GM21447 (cell line): Measurements from ENCODE around the gene OR4E2.
"Not testable (repeated sequence)": the region's sequence is repeated elsewhere in the genome, so short reads cannot be mapped to it uniquely, and the experiment has no call there.

ENCODE experiments used
- ATAC-seq: cut with Tn5 transposase; IDR thresholded peaks from one replicate; pipeline ENCODE4 v1.9.1; 2021; ENCODE audit not compliant: unreplicated experiment

The OR4E2 gene, protein sequence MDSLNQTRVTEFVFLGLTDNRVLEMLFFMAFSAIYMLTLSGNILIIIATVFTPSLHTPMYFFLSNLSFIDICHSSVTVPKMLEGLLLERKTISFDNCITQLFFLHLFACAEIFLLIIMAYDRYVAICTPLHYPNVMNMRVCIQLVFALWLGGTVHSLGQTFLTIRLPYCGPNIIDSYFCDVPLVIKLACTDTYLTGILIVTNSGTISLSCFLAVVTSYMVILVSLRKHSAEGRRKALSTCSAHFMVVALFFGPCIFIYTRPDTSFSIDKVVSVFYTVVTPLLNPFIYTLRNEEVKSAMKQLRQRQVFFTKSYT

DNA sequence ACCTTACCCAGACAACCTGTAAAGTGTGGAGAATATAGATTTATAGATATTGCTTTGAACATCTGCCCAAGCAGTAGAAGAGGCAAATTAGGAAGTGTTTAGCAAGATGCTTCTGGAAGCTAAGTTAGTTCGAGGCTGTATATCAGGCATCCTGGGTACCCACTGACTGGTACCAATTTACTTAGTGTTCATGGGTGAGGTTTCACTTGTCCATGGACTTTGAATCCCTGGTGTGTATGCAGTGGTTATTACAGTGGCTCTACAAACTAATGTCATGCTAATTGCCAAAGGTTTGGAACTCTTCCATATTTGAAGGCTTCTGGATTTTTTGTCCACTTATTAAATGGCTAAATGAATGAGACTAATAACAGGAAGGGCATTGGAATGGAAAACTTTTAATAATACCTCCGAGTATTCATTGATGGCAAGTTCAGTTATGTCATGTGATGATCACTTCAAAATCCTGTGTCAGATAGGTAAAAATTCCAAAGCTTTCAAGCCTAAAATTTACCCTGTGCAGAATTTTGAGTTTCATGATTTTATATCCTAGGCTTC is at the start of gene OR4E2:
Gene OR4E2 (plus strand): TSS at position 505 of the 555 bp plus-strand sequence. CDS start 11,248 bp downstream, outside the sequence.
- no peak for ATAC-seq

DNA sequence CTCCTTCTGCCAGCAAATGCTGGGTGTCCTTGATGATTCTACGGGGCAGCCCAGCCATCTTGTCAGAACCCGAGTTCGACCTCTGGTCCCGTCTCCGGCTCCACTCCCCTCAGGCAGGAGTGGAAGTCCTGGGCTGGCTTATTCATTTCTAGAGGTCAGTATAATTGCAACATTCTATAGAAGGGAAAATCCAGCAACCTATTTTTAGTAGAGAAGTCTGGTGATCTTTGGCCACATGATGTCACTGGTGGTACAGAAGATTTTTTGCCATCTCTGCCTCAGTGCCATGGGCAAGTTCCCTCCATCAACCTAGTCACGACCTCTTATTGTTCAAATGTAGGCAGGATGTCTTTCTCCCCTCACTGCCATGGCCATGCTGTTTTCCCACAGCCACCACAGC is 41.3 kb upstream of the OR4E2 start:
- ATAC-seq = no peak

DNA sequence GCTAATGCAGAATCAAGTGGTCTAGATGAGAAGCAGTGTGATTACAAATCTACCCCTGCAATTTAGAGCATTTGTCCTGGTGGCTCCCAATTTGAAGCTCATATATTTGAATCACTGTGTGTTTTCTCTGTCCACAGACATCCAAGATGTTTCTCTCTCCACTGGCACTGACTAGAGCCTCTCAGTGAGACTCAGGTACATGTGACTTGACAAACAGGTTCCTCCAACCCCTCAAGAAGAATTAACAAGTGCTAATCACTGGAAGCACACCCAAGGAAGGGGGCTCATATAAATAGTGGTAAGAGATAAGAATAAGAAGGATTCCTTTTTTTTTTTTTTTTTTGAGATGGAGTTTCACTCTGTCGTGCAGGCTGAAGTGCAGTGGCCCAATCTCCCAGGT is 39.4 kb upstream of the OR4E2 start:
- no peak for ATAC-seq

- ATAC-seq = no peak
These were observed 36.0 kb upstream of the OR4E2 start for GRCh38 chr14:21617614-21618013.

DNA sequence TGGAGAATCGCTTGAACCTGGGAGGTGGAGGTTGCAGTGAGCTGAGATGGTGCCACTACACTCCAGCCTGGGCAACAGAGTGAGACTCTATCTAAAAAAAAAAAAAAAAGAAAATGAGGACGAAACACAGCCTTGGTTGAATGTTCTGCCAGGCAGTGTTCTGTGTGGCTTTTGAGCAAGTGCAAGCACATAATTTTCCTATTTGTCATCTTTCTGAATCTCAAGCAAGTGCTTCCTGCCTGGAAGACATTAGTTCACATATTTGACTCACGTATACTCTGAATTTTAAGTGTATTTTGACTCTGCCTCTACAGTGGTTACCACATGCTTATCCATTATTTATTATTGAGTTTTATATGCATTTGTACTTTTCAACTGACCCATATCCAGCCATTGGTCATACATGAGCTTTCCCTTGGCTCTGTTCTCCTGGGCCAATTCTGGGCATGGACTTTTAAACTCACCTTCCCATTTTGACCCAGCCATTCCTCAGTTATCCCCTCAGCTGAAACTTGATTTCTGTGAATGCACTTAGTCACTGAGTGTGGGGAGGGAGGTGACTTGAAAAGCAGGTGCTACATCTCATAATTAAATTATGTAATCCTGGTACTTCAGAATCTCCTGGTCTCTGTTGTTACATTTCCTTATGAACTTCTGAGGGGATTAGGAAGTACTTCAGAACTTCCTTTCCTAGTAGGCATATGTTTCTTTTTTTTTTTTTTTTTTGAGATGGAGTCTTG is 27.0 kb upstream of the OR4E2 start:
- no peak for ATAC-seq

DNA sequence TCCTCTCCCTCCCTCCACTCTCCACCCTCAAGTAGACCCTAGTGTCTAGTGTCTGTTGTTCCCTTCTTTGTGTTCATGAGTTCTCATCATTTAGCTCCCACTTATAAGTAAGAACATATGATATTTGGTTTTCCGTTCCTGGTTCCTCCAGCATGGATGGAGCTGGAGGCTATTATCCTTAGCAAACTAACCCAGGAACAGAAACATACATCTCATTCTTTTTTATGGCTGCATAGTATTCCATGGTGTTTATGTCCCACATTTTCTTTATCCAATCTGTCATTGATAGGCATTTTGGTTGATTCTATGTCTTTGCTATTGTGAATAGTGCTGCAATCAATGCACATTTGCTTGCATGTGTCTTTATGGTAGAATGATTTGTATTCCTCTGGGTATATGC is 23.1 kb upstream of the OR4E2 start:
- not testable (repeated sequence) for ATAC-seq

DNA sequence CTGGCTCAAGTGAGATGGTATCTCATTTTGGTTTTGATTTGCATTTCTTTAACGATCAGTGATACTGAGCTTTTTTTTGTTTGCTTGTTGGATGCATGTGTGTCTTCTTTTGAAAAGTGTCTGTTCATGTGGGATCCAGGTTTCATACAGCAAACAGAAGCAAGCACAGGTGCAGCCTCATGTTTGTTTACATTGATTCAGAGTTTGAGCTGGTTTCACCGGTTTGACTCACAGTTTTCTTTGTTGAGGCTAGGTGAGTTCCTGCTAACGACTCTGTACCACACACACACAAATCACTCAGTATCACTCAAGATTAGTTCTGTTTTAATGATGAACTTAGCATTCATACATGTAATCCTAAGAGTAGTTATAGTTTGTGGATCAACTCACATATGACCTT is 22.6 kb upstream of the OR4E2 start:
- no peak for ATAC-seq

DNA sequence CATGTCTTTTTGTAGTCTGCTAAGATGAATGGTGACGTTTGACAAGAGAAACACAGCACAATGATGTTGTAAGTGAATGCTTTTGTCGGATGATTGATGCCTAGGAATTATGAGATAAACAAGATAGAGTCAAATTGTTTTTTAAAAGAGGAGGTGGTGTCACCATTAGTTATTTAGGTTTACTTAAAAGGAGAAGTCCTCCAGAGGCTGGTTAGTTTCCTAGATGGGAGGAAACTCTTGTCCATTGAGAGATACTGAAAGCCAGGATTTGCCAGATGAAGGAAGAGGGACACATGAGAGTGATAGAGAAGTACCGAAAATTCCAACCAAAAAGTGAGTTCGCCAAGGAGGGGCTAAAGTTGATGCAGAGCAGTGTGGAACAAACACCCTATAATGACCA is 18.8 kb upstream of the OR4E2 start, which contains the start of gene OR10G2:
Gene OR10G2 (minus strand): TSS at position 101 of the 400 bp plus-strand sequence. CDS start 98 bp downstream, at position 3.
- no peak for ATAC-seq

- no peak for ATAC-seq
These were observed 11.0 kb upstream of the OR4E2 start for GRCh38 chr14:21642683-21643082.

DNA sequence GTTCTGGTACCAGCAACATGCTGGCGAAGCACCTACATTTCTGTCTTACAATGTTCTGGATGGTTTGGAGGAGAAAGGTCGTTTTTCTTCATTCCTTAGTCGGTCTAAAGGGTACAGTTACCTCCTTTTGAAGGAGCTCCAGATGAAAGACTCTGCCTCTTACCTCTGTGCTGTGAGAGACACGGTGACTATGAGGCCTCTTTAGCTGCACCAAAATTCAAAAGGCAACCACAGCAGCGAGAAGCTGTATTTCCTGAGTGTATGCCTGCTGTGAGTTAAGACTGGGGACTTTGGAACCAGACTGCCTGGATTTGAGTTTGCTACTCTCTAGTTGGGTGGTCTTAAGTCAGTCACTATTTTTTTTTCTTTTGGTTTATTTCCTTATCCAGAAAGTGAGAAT is 10.2 kb upstream of the OR4E2 start:
- no peak for ATAC-seq

DNA sequence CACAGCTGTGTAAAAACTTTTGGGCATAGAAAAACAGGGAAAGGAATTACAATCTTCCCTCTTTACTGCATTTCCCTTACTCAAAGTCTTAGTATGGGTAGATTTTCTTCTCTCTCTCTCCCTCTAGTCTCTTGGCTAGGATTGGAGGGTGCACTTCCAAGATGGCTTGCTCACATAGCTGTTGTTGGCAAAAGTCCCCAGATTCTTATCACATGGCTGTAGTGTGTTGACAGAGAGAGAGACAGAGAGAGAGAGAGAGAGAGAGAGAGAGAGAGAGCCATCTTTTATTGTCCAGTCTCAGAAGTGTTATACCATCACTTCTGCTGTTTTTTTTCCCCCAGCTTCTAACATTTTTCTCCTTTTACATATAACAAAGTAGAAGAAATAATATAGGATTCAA is 6.3 kb upstream of the OR4E2 start:
- no peak for ATAC-seq

DNA sequence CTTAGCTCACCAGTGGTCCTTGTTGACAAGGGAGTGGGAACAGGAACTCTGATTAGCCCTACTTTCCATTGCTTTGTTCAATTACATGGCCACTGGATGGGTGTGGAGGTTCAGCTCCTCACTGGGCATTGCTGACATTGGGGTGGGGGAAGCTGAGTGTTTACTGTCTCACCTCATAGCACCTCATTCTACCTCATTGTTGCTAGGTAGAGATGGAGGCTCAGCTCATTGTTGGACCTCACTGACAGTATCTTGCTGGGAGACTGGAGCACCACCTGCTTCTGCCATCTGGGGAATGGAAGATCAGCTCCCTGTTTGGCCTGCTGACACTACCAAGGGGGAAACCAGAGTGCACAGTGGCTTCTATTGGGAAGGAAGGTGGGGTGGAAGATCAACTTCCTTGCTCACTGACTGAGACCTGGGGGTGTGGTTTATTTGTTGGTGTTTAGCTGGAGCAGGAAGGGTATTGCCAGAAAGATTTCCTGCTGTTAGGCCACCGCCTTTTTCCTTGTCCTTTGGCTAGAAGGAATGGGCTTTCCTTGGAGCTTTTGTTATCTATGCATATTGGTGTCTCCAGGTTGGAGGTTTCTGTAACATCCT is 1.3 kb upstream of the OR4E2 start:
- ATAC-seq = no peak

DNA sequence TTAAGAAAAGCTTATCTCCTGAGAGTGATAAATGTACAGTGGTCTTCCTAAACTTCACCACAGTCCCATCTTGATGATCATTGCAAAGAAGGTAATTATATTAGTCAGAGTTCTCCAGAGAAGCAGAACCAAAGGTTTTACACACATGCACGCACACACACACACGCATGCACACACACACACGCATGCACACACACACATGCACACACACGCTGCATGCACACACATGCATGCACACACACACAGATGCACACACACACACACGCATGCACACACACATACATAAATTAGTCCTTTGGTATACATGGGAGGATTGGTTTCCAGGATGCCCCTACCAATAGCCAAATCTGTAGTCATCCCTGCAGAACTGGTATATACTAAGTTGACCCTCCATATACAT is 580 bp downstream of the OR4E2 start:
- no peak for ATAC-seq

DNA sequence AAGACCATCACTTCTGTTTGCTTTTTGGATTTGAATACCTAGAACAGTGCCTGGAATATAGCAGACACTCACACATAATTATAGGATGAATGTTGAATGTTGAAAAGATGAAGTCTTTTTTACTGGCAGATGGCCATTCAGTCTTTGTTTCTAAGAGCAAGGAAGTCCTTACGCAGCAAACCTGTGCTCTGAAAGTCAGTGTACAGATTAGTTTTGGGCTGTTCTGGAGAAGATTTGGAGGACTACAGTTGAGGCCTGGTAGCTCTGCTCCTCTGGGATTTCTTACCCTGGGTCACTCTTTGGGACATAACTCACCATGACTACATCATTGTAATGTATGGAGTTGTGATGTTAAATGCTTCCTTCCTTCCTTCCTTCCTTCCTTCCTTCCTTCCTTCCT is 3.3 kb downstream of the OR4E2 start:
- no peak for ATAC-seq

DNA sequence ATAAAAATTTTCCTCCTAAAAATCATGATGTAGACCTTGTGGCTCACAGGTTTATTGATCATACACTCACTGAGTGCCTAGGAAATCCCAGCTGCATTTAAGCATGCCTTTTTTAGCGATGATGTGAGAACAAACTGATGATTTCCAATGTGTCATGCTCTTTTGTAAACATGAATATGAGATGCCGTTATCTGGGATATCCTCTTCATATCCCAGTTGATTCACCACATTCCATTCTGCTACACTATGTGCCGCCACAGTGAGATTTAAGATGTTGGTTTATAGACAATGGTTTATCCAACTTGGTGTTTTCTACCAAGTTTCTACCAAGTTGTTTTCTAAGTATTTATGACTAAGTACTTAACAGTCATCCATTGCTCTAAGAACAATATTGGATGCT is 14.7 kb downstream of the OR4E2 start:
- ATAC-seq = no peak

DNA sequence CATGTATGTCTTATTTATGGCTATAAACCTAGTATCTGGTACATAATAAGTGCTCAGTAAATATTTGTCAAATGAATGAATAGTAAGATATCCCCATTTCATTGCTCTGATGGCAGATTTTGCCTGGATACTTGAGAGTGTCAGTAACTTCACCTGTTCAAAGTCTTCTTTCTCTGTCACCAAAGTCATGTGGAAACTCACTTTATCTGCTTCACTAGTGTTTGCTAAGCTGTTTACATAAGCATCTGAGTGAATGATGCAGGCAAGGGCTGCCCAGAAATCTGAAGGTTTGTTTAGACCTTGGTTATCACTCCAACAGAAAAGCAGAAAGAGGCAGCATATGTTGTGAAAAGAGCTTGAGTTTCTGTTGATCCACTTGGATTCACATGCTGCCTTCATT is 15.6 kb downstream of the OR4E2 start:
- ATAC-seq = no peak

DNA sequence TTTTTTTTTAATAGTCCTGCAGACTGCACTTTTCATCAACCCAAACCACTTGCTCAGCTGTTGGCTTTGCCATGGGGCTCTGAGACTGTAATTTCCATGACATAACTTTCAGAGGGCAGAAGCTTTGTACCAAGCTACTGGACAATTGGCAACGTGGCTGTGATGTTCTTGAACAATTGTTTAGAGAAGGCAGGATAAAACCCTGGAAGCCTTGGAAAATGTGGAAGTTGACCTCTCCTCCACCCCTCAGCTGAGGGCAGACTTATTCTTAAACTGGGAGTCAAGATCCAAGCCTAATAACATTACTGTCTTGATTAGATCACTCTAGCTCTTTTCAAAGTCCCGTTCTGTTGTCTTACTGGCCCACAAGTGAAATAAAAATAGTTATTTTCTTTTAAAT is 17.7 kb downstream of the OR4E2 start:
- ATAC-seq = no peak

GRCh38 chr14:21672116-21672515 is 18.5 kb downstream of the OR4E2 start:
- no peak for ATAC-seq

DNA sequence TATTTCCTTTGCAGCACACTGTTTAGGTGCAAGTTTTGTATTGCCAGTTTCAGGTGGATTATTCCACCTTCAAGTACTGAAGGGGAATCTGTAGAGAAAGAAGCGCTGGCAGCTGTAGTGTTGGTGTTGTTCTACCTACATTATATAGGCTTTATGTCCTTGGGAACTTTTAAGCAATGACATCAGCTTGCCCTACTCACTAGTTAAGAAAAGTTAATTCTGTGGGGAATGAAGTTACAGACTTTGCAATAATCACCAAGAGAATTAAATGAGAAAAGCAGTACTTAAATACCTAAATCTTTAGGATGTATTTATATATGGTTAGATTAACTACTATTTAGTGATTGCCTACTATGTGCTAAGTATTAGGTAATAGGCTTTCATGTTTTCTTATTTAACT is 20.1 kb downstream of the OR4E2 start, which contains the start of gene OR4E1:
Gene OR4E1 (minus strand): TSS at position 101 of the 400 bp plus-strand sequence. CDS start 2,883 bp downstream, outside the sequence.
- no peak for ATAC-seq

DNA sequence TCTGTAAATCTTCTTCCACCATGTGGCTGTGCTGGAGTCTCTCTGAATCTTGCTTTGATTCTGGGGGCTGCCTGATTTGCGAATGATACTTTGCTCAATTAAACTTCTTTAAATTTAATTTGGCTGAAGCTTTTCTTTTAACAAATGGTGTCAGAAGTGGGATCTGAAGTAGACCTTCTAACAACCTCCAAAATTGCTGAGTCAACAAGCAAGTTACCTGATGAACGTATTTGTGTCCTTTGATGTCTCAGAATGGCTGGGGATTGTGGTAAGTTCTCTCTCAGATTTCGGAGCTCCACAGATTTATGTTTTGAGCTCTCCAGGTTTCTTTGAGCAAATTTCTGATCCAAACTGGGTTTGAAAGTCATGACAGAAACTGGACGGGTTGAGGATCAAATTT is 21.9 kb downstream of the OR4E2 start:
- ATAC-seq = no peak

DNA sequence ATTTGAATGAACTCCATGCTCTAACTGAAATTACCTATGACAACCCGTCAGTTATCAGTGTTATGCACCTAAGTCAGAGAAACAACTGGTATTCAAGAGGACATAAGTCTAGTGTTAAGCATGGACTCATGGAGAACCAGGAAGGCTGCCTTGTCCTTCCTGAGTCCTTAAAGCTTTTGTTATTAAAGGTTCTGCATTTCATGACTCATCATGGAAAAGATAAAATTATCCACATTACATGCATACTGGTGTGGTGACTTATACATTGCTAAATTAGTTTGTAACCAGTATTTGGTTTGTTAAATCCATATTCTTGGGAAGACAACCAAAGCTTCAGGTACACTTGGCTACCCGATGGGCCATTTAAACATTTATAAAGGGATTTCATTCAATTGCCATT is 26.4 kb downstream of the OR4E2 start:
- no peak for ATAC-seq

DNA sequence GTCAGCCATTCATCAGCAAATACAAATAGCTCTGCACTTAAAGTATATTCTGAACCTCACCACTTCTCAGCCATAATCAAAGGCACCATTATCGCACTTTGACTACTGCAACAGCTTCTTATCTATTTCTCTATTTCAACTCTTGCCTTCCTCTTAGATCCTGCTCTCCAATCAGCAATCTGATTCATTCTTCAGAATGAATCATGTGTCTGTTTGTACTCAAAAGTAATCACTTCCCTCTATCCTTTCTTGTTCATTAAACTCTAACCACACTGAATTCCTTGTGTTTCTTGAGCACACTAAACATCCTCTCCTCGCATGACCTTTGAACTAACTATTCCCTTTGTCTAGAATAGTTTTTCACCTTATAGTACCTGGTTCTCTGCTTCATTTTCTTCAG is 32.8 kb downstream of the OR4E2 start:
- ATAC-seq = no peak
